ENCODE results near the gene MBNL2. TPM values are rescaled to one million over a fixed set of nuclear protein-coding genes. Genes with fewer than 3 reads are reported as not detected.

The MBNL2 gene
- total and polyA plus RNA-seq, 2 experiments from 2014 or later, result 0.55 to 3.2 TPM

GRCh38 chr13:97239943-97240787, 18.0 kb downstream of the MBNL2 start:
- H3K27ac Mint-ChIP-seq, result no peak overlapping the region
- peaks cover 40% of the 10 kb centered on the region for H3K4me1 ChIP-seq (ENCODE audit: insufficient read depth)
- no peaks in the 10 kb centered on the region for H3K36me3 Mint-ChIP-seq (ENCODE audit: low read depth)
- ATAC-seq (no peak), DNase-seq (ENCODE audit: low spot score) (no peak)
- H3K36me3 ChIP-seq (ENCODE audit: insufficient read depth), result no peaks in the 10 kb centered on the region
- no peak overlapping the region for H2AFZ ChIP-seq
- peaks cover 30% of the 10 kb centered on the region for H3K4me1 Mint-ChIP-seq
- H3F3A ChIP-seq (replicated peaks; ENCODE audit: low read depth), result no peaks in the 10 kb centered on the region
- peaks cover 20% of the 10 kb centered on the region for H3K27me3 Mint-ChIP-seq (ENCODE audit: insufficient read depth, low read depth, poor library complexity)
- no peaks in the 10 kb centered on the region for H3K9me3 Mint-ChIP-seq
- H4K20me1 ChIP-seq (replicated peaks; ENCODE audit: insufficient read depth), result peaks cover under 1% of the 10 kb centered on the region; the same call in 1 of the 2 replicates
- no peaks in the 10 kb centered on the region for H3K9me2 ChIP-seq (ENCODE audit: insufficient read depth)
- no peak overlapping the region for H3K4me3 Mint-ChIP-seq
- H3K27me3 ChIP-seq (ENCODE audit: insufficient read depth), result peaks cover 38% of the 10 kb centered on the region
- H3K27ac ChIP-seq (ENCODE audit: low read depth), result no peak overlapping the region
- TF ChIP-seq CREB1 (CRISPR knock-in tag; IDR thresholded peaks at IDR 0.05; ENCODE audit: low read depth) (no peak), ETS1 (IDR thresholded peaks at IDR 0.05) (no peak), ZNF331 (CRISPR knock-in tag; IDR thresholded peaks at IDR 0.05; ENCODE audit: low read depth) (no peak), ZNF114 (CRISPR knock-in tag; IDR thresholded peaks at IDR 0.05) (no peak), STAT1 (IDR thresholded peaks at IDR 0.05; ENCODE audit: unreplicated experiment) (no peak), NANOG (IDR thresholded peaks at IDR 0.05; ENCODE audit: borderline replicate concordance) (no peak), EZH2phosphoT487 (IDR thresholded peaks at IDR 0.05; ENCODE audit: unreplicated experiment) (no peak), POLR2AphosphoS5 (IDR thresholded peaks at IDR 0.05; ENCODE audit: low read depth) (no peak)
- TF ChIP-seq, protein P1, sequence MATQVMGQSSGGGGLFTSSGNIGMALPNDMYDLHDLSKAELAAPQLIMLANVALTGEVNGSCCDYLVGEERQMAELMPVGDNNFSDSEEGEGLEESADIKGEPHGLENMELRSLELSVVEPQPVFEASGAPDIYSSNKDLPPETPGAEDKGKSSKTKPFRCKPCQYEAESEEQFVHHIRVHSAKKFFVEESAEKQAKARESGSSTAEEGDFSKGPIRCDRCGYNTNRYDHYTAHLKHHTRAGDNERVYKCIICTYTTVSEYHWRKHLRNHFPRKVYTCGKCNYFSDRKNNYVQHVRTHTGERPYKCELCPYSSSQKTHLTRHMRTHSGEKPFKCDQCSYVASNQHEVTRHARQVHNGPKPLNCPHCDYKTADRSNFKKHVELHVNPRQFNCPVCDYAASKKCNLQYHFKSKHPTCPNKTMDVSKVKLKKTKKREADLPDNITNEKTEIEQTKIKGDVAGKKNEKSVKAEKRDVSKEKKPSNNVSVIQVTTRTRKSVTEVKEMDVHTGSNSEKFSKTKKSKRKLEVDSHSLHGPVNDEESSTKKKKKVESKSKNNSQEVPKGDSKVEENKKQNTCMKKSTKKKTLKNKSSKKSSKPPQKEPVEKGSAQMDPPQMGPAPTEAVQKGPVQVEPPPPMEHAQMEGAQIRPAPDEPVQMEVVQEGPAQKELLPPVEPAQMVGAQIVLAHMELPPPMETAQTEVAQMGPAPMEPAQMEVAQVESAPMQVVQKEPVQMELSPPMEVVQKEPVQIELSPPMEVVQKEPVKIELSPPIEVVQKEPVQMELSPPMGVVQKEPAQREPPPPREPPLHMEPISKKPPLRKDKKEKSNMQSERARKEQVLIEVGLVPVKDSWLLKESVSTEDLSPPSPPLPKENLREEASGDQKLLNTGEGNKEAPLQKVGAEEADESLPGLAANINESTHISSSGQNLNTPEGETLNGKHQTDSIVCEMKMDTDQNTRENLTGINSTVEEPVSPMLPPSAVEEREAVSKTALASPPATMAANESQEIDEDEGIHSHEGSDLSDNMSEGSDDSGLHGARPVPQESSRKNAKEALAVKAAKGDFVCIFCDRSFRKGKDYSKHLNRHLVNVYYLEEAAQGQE (IDR thresholded peaks at IDR 0.05; ENCODE audit: unreplicated experiment), result no peak
- TF ChIP-seq, protein P2, sequence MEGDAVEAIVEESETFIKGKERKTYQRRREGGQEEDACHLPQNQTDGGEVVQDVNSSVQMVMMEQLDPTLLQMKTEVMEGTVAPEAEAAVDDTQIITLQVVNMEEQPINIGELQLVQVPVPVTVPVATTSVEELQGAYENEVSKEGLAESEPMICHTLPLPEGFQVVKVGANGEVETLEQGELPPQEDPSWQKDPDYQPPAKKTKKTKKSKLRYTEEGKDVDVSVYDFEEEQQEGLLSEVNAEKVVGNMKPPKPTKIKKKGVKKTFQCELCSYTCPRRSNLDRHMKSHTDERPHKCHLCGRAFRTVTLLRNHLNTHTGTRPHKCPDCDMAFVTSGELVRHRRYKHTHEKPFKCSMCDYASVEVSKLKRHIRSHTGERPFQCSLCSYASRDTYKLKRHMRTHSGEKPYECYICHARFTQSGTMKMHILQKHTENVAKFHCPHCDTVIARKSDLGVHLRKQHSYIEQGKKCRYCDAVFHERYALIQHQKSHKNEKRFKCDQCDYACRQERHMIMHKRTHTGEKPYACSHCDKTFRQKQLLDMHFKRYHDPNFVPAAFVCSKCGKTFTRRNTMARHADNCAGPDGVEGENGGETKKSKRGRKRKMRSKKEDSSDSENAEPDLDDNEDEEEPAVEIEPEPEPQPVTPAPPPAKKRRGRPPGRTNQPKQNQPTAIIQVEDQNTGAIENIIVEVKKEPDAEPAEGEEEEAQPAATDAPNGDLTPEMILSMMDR (conservative IDR thresholded peaks at IDR 0.05; ENCODE audit: low read depth in 2 of 2), result no peak
- H3K79me2 ChIP-seq (replicated peaks; ENCODE audit: insufficient read depth), result no peaks in the 10 kb centered on the region
- H3K4me2 ChIP-seq, result peak overlapping the region; percentile 16
- no peak overlapping the region for H3K4me3 ChIP-seq
